Ecto neural progenitor cell (in vitro differentiated cells): Measurements from ENCODE around the gene UPK3B.
"Not testable (repeated sequence)": the region's sequence is repeated elsewhere in the genome, so short reads cannot be mapped to it uniquely, and the experiment has no call there.

Experiments used
- DNase-seq: peaks from one replicate; pipeline ENCODE4 v3.0.0-alpha.2; 2018; ENCODE audit warnings: low spot score

Gene UPK3B

GRCh38 chr7:76492139-76492538 lies 18.2 kb upstream of the UPK3B start:
- not testable (repeated sequence) for DNase-seq

GRCh38 chr7:76495717-76496116 lies 14.6 kb upstream of the UPK3B start:
- DNase-seq, result not testable (repeated sequence)

DNA sequence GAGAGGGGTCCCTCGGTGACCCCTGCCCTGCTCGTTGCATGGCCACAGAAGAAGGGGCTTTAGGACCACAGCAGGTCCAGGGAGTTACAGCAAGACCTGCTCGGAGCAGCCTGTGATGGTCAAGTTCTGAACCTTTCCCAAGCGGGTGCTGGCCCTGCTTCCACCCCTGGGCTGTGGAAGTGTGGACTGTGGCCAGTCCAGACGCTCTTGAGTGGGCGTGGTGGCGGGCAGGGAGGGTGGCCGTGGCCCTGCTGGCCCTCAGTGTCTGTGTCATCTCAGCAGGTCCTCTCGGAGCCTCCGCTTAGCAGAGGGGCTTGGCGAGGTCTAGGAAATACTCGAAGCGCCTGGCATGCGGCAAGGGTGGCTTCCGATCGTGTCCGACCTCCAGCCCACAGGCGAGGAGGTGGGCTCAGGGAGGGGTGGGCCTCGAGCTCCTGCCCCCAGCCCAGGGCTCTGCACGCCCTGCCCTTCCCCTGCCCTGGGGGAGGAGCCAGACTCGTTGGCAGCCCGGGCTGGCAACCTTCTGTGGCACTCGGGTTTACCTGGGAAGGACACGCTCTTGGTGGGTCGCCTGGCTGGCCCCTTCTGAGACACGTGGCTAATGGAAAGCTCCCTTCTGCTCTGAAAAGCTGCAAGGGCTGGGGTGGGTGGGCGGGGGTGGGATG lies 12.3 kb upstream of the UPK3B start:
- DNase-seq, result not testable (repeated sequence)

DNA sequence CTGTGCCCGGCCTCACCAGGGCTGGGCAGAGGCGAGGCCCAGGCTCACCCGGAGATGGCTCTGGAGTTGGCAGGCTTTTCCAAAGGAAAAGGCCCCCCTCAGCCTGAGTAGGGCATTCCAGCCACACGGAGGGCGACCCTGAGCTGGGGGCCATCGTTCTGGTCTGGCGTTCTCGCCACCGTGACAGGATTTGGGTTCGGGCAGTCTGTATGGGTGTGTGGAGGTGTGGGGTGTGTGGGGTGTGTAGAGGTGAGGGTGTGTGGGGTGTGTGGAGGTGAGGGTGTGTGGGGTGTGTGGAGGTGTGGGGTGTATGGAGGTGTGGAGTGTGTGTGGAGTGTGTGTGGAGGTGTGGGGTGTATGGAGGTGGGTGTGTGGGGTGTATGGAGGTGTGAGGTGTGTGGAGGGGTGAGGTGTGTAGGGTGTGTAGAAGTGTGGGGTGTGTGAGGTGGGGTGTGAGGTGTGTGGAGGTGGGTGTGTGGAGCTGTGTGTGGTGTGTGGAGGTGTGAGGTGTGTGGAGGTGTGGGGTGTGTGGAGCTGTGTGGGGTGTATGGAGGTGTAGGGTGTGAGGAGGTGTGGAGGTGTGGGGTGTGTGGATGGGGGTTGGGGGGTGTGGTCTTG lies 11.7 kb upstream of the UPK3B start:
- not testable (repeated sequence) for DNase-seq

DNA sequence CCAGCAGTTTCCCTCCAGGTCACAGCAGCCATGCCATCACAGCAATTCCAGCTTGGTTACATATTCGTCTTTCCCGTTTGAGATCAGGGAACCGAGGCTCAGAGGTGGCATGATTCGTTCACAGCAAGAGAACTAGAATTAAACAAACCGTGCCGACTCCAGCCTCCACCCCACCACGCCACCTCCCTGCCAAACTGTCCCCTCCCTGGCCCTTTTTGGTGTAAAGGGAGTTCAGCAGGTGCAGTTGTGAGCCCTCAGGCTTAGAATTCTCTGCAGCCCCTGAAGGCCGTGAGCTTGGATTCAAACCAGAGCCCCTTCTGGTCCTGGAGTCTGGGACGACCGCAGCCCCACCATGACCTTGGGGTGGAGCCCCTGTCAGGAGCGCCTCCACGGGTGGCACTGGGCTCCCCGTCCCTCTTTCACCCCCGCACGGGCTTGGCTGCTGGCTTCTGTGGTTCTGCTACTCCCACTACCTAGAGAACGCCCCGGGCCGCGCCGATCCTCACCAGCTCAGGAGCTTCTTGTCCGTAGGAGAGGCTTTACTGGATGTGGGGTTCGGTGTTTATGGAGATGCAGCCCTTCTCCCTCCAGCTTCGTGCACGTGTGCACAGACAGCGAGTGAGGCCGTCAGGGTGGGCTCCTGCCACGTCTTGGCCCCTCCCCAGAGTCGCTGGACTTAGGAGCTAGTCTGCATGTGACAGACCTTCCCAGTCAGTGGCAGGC lies 11.0 kb upstream of the UPK3B start:
- peak; percentile 23 for DNase-seq

- DNase-seq, result not testable (repeated sequence)
Observed at GRCh38 chr7:76499924-76500241, 10.5 kb upstream of the UPK3B start.

- peak; percentile 18 for DNase-seq
Observed at GRCh38 chr7:76502224-76502623, 8.1 kb upstream of the UPK3B start.

DNA sequence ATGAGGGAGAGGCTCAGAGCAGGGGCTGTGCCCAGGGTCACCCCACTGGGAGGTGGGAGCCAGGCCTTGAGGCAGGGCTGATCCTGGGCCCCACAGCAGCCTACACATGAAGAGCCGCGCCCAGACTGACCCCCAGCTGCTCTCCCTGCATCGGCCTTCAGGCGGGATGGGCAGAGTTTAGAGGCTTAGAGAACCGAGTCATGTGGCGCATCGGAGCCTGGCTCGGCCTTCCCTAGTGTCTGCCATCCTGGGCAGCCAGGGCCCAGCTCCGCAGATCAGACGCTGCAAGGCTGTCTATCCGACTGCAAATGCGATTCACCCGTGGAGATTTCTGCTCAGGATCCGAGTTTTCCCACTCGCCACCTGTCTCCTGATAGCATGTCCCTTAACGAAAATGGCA lies 7.5 kb upstream of the UPK3B start:
- DNase-seq, result not testable (repeated sequence)

DNA sequence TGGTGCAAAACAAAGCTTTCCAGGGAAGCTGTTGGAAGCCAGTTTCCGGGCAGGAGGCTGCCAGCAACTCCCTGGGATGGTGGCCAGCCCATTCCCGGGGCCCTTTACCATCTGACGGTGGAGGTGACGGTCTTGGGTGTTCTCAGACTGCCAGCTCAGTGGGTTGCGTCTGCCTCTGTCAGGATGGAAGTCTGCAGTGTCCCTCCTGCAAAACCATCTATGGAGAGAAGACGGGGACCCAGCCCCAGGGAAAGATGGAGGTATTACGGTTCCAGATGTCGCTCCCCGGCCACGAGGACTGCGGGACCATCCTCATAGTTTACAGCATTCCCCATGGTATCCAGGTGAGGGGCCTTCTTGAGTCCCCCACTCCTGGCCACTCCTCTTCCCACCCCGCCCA lies 7.1 kb upstream of the UPK3B start:
- DNase-seq, result peak; percentile 14

- DNase-seq, result peak; percentile 27
Observed at GRCh38 chr7:76504351-76505167, 5.8 kb upstream of the UPK3B start.

DNA sequence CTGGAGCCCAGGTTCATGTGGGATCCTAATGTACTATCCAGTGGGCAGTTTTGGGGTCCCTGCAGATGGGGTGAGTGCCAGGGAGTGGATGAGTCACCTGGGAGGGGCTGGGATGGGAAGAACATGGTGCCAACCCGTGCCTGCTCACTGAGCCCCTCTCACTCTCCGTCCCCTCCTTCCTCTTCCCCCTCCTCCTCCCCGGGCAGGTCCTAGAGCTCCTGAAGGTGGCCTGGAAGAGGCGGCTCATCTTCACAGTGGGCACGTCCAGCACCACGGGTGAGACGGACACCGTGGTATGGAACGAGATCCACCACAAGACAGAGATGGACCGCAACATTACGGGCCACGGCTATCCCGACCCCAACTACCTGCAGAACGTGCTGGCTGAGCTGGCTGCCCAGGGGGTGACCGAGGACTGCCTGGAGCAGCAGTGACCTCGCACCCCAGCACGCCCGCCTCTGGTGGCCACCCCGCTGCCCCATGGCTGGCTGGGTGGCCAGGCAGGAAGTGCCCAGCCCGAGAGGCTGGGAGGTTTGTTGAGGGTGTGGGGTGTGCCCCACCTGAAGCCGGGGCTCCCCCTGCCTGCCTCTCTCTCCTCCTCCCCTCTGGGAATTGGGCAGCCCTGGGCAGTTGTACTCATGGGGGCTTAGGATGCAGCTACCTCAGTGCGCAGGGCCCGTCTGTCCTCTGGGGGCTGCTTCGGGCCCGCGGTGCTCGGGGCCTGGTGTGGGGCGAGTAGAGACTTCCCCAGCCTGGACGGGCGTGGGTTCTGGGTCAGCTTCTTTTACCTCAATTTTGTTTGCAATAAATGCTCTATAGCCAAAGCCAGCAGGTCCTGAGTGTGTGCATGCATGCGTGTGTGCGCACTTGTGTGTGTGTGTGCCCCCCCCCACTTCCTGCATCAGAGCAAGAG lies 4.9 kb upstream of the UPK3B start:
- DNase-seq, result peak; percentile 34

DNA sequence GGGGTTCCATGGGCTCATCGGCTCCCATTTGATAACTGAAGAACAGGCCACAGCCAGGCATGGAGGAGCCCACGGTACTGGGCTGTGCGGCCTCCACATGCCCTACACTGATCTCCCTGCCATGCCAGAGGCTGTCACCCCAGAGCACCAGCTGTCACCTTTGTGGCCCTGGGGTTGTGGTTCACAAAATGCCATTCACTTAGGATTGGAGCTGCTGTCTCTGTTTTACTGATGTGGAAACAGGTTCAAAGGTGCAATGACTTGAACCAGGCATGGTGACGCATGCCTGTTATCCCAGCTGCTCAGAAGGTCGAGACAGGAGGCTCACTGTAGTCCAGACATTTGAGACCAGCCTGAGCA lies 4.3 kb upstream of the UPK3B start:
- DNase-seq, result peak; percentile 9

DNA sequence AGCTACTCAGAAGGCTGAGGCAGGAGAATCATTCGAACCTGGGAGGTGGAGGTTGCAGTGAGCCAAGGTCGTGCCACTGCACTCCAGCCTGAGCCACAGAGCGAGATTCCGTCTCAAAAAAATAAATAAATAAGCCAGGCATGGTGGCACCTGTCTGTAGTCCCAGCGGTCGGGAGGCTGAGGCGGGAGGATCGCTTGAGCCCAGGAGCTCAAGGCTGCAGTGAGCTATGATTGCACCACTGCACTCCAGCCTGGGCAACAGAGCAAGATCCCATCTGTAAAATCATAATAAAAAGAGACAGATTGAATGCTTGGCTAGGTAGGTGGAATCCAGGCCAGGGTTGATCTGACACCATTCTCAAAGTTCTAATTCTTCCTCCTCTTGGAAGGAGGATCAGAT lies 3.7 kb upstream of the UPK3B start:
- peak; percentile 14 for DNase-seq

DNA sequence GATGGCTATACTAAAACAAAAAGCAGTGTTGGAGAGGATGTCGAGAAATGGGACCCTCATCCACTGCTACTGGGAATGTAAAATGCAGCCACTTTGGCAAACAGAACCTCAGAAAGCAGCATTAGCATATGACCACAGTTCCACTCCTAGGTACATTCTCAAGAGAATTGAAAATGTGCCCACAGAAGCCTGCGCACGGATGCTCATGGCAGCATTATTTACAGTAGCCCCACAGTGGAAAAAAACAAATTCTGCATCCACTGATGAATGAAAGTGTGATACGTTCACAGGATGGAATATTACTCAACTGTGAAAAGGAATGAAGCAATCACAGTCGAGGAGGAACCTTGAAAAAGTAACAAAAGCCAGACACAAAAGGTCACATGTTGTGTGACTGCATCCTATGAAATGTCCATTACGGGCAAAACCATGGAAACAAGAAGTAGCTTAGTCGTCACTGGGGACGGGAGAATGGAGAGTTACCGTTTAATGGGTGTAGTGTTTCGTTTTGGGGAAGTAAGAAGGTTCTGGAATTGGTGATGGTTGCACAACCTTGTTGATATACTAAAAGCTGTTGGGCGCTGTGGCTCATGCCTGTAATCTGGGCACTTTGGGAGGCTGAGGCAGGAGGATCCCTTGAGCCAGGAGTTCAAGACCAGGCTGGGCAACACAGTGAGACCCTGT lies 2.5 kb upstream of the UPK3B start:
- DNase-seq, result peak; percentile 9

DNA sequence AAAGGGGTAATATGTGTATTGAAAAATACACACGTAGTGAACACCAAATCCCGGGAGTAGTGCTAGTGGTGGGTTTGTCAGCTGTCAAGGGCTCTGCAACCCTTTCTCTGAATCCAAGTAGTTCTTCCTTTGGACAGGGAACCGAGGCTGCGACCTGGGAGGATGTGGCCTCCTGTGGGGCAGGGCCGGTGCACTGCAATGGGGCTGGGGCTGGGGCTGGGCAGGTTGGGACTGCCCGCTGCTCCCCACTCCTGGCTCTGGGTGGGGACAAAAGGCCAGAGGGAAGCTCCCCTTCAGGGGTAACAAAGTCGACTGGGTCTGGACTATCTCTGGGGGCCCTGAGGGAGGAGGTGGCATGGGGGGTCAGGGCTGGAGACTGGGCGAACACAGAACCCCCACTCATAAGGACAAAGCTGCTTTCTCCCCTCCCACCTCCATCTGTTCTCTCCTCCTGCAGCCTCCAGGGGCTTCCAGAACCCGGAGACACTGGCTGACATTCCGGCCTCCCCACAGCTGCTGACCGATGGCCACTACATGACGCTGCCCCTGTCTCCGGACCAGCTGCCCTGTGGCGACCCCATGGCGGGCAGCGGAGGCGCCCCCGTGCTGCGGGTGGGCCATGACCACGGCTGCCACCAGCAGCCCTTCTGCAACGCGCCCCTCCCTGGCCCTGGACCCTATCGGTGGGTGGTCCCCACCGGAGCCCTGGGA lies 1.0 kb downstream of the UPK3B start:
- peak; percentile 25 for DNase-seq

DNA sequence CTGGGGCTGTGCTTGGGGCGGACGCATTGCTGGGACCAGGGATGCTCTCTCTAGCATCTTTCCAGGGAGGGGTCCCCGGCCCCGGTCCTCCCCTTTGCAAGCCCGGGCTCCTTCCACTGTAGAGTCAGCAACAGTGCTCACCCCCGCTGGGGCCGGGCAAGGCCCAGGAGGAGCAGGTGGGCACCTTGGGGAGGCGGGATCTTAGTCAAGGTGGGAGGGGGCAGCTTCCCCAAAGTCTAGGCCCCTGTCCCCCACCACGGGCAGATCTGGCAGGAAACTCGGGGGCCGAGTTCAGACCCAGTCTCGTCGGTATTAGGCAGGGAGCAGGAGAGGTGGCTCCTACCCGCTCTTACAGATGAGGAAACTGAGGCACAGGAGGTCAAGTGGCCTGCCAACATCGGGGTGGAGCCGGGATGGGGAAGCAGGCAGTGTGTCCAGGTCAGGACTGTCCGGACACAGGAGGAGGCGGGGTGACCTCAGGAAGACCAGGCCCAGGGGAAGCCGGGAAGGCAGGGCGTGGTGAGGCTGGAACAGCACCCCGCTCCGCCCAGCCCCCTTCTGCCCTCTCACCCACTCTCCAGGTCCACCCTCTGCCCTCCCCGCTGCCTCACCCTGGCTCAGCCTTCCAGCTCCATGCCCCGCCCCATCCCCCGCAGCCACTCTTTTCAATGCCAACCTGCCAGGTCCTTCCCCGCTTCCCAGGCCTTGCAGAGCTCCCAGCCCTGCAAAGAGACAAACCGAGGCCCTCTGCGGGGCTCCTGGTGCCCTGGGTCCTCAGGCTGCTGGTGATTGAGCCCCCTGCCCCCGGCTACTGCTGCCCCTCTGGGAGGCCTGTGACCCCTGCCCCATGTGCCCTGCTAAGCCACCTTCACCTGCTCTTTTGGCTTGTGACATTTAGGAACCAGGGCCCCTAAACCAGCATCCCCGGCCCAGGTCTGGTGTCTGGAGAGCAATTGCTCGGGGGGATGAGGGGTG lies 1.8 kb downstream of the UPK3B start:
- DNase-seq, result peak; percentile 12

GRCh38 chr7:76512941-76513816 lies 2.8 kb downstream of the UPK3B start:
- DNase-seq, result peak; percentile 70
